COLO829 (cell line): ENCODE measurements around the gene CDH2.

Experiments used
- DNase-seq: peaks from one replicate; pipeline ENCODE4 v3.0.0; 2012; ENCODE audit warnings: low spot score

CDH2 gene

GRCh38 chr18:28127228-28127627 lies 49.7 kb downstream of the CDH2 start:
- DNase-seq: no peak

DNA sequence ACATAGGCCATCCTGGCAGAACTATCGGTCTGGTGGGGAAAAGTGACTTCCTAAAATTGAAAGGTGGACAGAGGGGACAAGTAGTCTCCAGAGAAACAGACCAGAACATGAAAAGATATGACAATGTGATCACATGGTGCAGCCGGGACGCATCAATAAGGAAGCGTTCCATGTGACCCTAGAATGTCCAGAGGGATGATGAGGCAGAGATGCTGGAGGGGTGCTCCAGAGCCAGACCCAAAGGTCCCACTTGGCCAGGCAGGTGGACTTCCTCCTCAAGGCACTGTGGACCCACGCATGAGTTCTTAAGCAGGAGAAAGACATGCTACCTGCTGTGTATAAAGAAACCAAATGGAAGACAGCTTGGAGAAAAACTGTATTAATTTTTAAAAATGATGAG lies 50.2 kb downstream of the CDH2 start:
- DNase-seq: no peak

- peak; percentile 0 for DNase-seq
These were observed 51.9 kb downstream of the CDH2 start for GRCh38 chr18:28125051-28125450.

- peak; percentile 5 for DNase-seq
These were observed 52.5 kb downstream of the CDH2 start for GRCh38 chr18:28124131-28125029.

DNA sequence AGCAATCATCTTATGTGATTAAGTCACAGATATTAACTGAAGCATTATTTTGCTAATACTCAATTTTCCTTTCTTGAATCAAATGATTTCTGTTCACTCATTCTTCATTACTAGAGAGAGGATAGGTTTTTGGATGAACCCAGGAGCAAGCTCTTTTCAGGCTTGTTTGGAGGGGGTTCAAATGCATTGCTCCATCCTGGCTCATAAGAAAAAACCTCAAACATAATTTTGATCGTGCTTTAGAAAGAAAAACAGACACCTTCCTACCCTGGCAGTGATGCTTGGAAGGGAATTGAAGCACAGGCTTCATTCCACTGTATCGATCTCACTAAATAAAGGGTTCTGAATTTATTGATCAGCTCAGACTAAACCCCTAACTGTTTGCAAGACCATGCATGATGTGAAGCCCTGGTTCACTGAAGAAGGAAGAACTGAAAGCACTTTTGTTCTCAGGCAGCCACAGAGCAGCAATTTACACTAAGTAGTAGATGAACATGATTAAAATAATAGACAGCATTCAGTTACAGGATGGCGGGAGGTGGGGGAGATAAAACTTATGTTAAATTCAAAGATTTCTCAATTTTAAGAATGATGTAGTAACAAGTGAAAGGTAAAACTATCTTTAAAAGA lies 53.4 kb downstream of the CDH2 start:
- no peak for DNase-seq

DNA sequence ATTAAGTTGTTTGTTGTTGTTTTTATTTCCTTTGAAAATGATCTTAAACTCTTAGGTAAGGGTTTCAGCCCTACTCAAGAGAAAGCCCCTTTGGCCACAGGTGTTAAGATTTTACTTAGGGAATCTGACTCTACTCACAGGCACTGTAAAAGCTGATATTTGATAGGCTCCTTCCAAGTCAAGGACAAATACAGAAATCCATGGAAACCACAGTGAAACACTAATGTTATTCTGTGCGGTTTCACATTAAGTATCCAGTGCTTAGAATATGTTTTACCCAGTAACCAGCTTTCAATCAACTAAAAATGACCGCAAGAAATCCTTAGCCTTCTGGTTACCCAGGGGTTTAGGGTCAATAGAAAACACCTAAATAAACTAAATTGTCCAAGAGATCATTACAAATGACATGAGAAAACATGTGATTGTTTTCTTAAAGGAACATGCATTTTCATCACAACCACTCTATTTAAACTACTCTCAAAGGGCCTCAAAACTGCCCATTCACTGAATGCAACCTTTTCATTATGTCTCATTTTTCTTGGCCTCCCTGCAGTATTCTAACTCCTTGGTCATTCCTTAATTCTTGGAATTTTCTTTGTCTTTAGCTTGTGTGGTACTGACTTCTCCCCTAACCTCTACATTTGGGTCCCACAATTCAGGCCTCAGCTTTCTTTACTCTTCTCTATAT lies 56.0 kb downstream of the CDH2 start:
- no peak for DNase-seq

DNA sequence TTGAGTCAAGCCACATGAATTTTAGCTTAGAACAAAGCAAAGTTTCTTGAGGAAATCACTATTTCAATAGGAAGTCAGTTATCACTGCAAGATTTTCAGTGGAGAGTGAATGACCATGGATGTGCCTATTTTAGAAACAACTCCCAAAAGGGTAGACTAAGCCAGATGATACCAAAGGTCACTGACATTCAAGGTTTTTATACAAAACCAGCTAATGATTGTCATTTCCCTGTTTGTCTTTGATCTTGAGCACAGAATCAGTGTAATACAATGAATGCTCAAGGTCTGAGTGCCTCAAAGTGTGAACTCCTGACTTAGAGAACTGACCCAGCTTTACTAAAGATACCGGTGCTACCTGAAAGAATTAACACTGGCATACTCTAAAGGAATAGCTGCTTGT lies 60.5 kb downstream of the CDH2 start:
- no peak for DNase-seq

GRCh38 chr18:28115149-28115550 lies 61.8 kb downstream of the CDH2 start:
- DNase-seq: peak; percentile 40

GRCh38 chr18:28114472-28114871 lies 62.5 kb downstream of the CDH2 start:
- DNase-seq: no peak

DNA sequence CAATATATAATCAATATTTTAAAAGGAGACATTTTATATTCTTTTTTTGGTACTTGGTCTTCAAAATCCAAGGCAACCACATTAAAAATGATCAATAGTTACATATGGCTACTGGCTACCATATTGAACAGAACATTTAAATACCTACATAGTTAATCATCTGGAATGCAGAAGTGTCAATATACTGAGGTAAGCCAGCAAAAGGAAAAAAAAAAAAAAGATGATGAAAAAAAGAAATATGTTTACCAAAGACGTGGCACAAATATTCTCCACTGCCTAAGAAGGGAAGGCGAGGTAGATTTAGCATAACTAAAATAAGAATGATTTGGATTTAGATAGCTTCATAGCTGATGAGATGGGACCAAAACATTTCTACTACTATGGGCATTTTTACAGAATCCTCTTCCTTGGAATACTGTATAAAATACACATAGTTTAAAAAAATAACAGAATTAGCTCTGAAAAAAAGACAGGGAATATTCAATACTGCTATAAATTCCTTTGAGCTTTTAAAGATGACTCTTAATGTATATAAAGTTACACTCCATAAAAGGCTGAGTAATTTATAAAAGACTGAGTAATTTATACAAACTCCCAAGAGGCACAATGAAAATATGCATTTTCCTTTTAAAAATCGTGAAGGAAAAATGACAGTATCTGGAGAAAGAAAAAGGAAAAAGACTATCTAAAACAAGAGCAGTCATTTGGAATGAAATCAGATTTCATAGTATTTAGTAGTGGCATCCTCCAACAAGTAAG lies 63.5 kb downstream of the CDH2 start:
- no peak for DNase-seq

DNA sequence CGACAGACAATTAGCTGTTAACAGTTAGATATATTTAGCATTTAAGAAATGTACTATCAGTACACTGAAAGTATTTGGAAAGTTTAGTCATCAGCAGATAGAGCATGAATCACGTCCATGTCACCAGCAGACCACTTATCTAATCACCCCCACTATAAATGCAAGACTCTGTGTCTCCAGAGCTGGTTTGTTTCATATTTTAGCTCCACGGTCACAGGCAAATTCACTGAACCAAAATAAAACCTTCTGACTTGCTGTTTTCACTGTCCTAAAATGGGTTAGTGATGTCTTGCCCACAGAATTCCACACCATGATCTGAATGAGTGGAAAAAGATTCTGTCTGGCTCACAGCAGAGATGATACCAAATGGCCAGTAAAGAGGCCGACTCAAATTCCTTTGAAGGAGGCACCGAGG lies 64.9 kb downstream of the CDH2 start:
- DNase-seq: peak; percentile 47

DNA sequence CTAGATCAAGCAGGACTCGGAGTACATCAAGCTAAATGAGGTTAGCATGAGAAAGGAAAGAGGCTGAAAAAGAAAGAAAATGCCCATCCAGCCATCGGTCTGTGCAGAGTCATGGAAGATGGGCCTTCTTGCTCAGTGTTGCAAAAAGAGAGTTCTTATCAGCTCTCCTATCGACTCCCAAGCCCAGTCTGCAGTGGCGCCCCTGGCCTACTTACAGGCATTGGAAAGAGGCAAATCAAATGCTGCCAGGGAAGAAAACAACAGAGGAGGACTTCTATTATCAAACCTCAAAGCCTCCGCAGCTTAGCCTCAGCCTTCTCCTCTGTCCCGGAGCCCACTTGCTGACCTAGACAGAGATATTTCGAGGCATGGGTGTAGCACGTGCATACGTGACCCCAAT lies 66.0 kb downstream of the CDH2 start:
- DNase-seq: no peak

DNA sequence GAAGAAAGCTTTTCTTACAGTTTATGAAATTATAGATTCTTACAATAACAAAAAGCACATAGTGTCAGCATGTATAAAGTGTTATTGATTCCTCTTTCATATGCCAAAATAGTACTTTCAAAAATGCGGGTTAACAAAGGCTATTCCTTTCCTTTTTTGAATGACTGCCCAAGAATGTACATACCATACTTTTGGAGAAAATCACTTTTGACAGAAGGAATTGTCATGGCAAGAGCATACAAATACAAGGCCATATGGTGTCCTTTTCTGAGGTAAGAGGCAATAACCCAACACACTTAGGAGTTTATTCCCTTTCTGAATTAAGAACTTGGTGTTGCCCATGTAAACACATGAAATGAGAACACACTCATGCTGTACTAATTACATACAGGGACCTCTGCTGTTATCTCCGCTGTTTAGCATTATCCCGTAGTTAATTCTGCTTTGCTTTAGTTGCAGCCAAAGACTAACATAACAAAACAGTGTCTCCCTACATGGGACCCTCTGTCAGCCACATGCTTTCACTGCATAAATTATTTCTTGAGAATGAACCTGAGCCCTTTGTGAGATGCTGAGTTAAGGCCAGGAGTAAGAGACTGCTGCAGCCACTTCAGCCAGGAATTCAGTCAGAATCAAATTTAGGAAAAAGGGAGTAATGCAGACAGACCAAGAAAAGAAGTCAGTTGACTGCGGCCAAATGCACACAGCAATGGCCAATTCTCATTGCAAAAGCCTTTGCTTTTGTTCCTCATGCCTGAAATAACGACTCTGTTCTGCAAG lies 67.0 kb downstream of the CDH2 start:
- no peak for DNase-seq

GRCh38 chr18:28108814-28109213 lies 68.1 kb downstream of the CDH2 start:
- no peak for DNase-seq

GRCh38 chr18:28108254-28108653 lies 68.7 kb downstream of the CDH2 start:
- no peak for DNase-seq

- no peak for DNase-seq
These were observed 77.7 kb downstream of the CDH2 start for GRCh38 chr18:28099237-28099636.

- no peak for DNase-seq
These were observed 81.3 kb downstream of the CDH2 start for GRCh38 chr18:28095631-28096030.

GRCh38 chr18:28095041-28095440 lies 81.9 kb downstream of the CDH2 start:
- DNase-seq: no peak

- no peak for DNase-seq
These were observed 85.7 kb downstream of the CDH2 start for GRCh38 chr18:28091197-28091596.

DNA sequence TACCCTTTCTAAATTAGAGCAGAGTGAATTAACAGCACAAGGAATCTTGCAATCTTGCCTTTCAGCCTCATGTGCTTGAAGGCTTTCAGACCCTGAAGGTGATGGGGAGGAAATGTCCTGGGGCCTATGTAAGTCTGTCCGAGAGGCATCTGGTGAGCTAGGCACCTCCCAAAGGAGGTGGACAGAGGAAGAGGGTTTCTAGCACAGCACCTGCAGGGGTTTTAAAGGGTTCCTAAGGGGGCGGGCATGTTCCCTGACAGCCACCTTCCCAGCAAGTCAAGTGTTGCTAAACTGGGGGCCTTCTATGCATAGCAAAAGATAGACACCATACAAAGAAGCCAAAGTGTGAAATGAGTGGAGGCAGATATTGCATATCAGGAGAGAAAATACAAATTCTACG lies 88.5 kb downstream of the CDH2 start:
- DNase-seq: no peak
